ENCODE data around the gene CD1B. TPM values are rescaled to one million over a fixed set of nuclear protein-coding genes. Genes with fewer than 3 reads are reported as not detected.

The CD1B gene
- not detected in 2 replicates for total RNA-seq

DNA sequence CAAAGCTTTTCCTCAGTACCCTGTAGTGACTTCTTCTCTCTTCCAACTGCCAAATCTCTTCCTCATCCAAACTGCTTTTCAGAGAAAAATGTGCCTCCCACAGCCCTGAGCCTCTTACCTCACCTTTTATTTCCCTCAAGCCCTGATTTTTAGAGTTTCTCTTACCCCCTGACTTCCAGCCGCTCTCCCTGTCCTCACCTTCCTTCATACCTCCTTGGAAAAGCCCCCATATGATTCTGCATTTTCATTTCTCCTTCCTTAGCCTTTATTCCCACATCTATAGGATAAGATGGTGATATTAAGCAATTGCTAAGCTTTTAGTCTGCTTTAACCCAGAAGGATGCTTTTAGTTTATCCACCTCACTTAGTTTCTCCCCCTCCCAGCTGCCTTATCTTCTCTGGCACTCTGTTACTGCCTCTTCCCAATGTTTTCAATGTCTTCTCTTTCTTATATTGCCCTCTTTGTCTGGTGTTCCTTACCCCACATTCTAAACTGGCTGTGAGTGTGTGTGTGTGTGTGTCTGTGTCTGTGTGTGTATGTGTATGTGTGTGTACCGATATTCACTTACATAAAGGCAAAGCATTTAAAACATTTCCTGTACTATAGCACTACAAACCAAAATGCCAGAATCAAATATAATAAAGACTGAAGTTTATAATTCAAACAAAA lies at the start of gene CD1B:
CD1B (minus strand) TSS at position 51 of the 670 bp plus-strand sequence. CDS start 108 bp downstream, outside the sequence.

GRCh38 chr1:158353303-158354075 lies 22.2 kb upstream of the CD1B start, which contains the start of gene CD1E:
Gene CD1E, plus strand, starts transcription at chr1:158353894. Its CDS starts 95 bp downstream, at chr1:158353989.

DNA sequence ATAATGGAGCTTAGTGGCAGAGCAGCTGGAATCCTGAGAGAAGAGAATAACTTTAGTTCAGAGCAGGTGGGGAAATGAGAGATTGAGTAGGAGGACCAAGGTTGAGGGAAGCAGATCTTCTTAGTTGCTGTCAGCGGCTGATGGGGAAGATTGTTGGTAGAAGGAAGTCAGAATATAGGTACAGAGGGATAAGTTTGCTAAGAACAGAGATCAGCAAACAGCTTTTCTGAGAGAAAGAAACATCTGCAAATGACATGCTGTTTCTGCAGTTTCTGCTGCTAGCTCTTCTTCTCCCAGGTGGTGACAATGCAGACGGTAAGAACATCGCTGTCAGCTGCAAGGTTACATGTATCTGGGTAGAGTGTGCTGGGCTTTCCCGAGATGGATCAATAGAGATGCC lies 41.5 kb downstream of the CD1B start, which contains the start of gene CD1C:
CD1C (plus strand) TSS at position 113 of the 400 bp plus-strand sequence; CDS start at position 255, 142 bp downstream.

Other genes with a start within 250 kb of the CD1B start
- gene CD1D, start 150.6 kb downstream of the CD1B start, total RNA-seq = under 0.01 and 0.10 TPM in 2 replicates
- gene CD1A, start 77.1 kb downstream of the CD1B start, total RNA-seq = not detected in 2 replicates
- gene CD1C, start 41.6 kb downstream of the CD1B start, total RNA-seq = not detected in 2 replicates
- gene CD1E, start 22.4 kb upstream of the CD1B start, total RNA-seq = not detected in 2 replicates
- gene OR10T2, start 67.9 kb upstream of the CD1B start, total RNA-seq = not detected in 2 replicates
- gene OR10K2, start 94.7 kb upstream of the CD1B start, total RNA-seq = not detected in 2 replicates
- gene OR10K1, start 130.3 kb upstream of the CD1B start, total RNA-seq = not detected in 2 replicates
- not detected in 2 replicates for gene OR10R2, start 140.7 kb upstream of the CD1B start, total RNA-seq
- not detected in 2 replicates for gene OR6Y1, start 222.9 kb upstream of the CD1B start, total RNA-seq
- not detected in 2 replicates for gene OR6P1, start 239.0 kb upstream of the CD1B start, total RNA-seq
- not detected in 2 replicates for gene OR10X1, start 248.4 kb upstream of the CD1B start, total RNA-seq